IPS-NIHi11 (cell line): ENCODE results near the gene NTRK2.
A peak's percentile ranks its signal among the peaks of the same experiment; 100 is the strongest.

Experiments
- DNase-seq: peaks from one replicate; pipeline ENCODE4 v3.0.0; 2012; ENCODE audit warnings: mixed read lengths, low spot score

The NTRK2 gene

GRCh38 chr9:84818791-84819190, 149.3 kb downstream of the NTRK2 start:
- no peak for DNase-seq

- DNase-seq: peak; percentile 52
Measured at GRCh38 chr9:84819491-84819991, 150.0 kb downstream of the NTRK2 start.

DNA sequence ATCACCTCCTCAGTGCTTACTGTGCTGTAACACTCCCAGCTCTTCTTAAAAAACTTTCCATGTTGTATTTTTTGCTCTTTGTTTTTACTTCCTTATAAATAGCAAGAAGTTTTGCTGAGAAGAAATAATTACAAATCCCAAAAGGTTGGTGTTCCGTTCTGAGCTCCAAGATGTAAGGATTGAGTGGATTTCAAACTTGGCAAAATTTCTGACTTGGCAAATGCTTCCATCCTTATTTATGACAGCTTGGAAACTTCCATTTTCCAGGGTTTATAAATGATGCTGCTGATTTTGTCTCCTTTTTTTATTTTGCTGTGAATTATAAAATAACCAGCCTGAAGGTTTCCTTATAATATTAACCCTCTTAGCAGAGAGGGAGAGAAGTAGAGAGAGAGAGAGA, 151.9 kb downstream of the NTRK2 start:
- no peak for DNase-seq

DNA sequence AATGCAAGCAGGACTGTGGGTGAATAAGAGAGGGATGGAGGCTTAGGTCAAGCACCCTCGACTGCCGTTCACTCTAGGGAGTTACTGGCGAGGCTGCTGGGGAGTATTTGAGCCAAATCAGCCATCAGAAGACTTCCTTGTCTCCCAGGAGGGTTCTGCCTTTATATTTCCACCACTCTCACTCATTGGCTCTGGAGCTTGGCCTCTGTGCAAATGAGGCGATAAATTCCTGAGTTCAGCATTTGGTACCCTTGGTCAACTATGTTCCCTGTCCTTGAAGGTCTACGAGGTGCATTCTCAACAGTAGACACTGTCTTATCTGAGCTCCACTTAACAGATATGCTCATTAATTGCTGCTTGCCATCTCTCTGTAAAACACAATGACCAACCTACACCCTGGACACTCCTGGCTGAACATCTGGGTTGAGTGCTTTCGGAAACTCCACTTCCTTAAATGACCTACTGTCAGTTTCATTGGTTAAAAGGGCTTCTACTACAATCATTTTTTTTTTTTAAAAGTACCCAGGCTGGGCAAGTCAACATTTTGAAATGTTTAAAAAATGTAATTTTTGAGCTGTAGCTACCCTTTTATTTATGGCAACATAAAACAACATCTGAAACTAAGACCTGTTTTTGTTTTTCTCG, 153.2 kb downstream of the NTRK2 start:
- DNase-seq: no peak

GRCh38 chr9:84823421-84824271, 154.1 kb downstream of the NTRK2 start:
- no peak for DNase-seq

DNA sequence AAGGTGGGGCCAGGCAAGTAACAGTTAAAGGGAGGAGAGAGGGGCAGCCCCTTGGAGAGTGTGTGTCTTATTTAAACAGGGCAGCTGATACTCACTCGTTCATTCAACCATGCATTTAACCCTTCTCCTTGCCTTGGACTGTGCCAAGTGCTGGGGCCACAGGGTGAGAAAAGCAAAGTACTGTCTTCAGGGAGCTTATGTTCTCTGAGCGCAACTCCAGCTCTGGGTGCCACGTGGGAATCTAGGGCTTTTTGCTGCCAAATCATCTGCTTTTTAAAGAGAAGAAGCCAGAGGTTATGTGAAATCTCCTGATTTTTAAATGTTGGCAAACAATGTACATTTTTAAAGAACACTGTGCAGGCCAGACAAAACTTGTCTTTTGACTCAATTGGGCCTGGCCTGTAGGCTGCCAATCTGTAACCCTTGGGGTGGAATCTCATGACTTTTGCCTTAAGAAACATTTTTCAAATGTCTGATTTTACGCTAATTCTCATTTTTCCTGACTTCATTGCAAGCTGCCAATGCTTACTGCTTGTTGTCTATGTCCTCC, 157.8 kb downstream of the NTRK2 start:
- no peak for DNase-seq

DNA sequence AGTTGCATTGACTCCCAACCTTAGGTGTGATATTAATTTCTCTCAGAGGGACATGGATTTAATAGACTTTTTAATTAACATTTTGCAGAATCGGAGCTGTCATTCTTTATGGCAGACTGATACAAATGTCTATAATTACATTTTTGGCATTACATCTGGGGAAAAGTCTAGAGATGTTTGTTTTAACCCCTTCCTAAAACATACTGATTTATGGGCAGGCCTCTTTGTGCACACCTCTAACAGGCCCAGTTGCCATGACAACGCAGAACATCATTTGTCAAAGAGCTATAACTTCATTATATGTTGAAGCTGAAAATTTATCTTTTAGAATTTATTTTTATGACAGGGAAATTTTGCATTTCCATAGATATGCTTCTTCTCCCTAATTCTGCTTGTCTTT, 158.5 kb downstream of the NTRK2 start:
- no peak for DNase-seq

- no peak for DNase-seq
Measured at GRCh38 chr9:84829471-84829870, 159.9 kb downstream of the NTRK2 start.

DNA sequence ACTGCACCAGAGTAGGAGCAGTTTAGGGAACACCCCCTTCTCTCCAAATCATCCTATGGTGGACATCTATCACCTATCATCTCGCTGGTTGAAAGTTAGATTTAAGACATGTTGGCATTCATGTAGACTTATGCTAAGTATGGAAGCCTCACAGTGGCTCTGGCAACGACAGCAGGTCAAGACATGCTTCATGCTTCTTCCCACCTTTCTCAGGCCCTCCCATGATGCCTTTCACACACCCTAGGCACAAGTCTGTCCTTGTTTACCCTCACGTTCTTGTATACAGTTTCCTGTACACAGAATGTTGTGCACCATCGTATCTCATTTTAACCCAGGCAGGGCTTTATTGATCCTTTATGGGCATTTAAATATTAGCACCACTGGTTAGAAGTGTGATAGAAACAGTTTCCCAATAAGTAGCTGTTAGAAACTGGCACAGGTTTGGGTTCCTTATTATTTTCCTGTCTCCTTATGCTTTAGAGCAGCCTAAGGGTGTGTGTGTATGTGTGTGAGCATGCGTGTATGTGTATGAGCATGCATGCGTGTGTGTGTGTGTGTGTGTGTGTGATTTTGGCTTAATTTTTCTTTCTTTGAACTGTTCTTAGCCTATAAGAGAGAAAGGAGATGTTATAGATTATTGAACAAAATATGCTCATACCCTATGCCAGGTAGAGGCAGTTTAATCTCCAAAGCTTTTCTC, 160.6 kb downstream of the NTRK2 start:
- DNase-seq: no peak

- DNase-seq: no peak
Measured at GRCh38 chr9:84831377-84831776, 161.8 kb downstream of the NTRK2 start.

GRCh38 chr9:84832453-84832852, 162.9 kb downstream of the NTRK2 start:
- no peak for DNase-seq

- DNase-seq: no peak
Measured at GRCh38 chr9:84834426-84834825, 164.9 kb downstream of the NTRK2 start.

GRCh38 chr9:84835745-84836144, 166.2 kb downstream of the NTRK2 start:
- no peak for DNase-seq

GRCh38 chr9:84838879-84839278, 169.3 kb downstream of the NTRK2 start:
- DNase-seq: no peak

DNA sequence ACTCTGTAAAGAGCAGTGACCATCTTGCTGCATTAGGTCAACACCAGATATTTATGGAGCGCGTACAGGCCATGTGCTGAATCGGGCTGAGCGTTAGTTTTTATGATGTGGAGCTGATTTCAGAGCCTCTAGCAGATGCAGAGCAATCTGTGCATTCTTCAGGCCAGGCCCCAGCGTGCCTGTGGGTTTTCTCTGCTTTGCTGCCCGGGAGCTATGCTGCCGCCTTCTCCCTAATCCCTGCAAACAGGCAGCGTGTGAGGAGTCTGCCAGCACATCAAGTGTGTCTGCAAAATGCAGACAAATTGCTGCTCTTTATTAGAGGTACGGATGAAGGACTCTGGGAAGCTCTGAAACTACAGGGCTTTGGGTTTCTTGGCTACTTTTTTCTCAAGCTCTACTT, 170.0 kb downstream of the NTRK2 start:
- peak; percentile 25 for DNase-seq

GRCh38 chr9:84841931-84842330, 172.4 kb downstream of the NTRK2 start:
- DNase-seq: no peak

- no peak for DNase-seq
Measured at GRCh38 chr9:84843175-84843824, 173.8 kb downstream of the NTRK2 start.

DNA sequence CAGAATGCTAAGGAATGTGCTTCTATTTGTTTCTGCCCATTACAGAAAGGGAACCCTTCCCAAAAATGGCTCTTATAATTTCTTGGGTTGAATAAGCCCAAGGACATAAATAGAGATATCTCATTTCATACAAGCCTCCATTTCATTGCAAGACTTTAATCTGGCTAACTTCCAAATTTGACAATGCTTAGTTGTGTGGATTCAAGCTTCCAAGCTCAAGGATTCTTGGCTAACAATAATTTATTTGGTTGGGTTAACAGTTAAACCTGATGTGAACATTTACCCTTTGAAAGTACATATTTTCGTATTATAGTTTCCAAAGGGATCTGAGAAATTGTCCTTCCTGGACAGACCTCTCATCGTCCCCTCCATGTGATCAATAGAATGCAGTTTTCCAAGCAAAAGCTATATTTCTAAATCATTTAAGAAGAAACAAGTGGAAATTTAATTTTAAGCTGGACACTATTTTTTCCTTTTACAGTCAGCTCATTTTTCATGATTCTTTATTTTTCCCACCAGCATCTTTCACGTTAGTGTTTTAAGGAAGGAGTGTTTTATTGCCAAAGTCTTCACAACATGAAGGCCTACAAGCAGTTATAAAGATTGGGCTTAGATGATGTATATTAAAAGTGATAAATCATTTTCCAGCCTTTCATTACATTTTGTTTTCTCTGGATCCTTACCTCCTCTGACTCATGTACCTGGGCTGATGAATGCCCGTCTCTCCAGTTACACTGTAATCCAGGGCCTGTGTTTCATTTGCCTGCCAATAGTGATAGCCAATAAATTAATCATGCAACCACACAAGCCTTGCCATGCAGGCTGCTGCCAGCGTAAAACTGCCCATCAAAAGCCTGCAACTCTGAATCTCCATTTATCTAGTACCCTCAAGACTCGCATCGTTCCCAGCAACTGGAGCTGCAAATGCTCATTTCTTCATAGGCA, 176.7 kb downstream of the NTRK2 start:
- no peak for DNase-seq

DNA sequence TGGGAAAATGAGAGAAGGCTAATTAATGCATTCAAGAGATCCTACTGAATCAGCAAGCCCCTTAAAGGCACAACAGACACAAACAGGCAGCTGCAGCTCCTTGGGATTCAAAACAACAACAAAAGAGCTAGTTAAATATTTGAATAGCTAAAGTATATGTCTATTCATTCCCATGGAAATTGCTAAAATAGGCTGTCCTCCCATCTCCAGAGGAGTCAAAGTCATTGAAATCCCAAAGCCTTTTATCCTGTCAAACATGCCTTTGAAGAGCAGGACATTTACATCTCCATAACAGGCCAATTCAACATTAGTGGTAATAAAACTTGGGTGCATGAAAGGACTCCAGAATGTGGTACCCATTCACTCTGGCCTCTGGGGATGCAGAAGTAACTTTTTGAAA, 177.4 kb downstream of the NTRK2 start:
- DNase-seq: no peak

GRCh38 chr9:84849049-84849448, 179.5 kb downstream of the NTRK2 start:
- no peak for DNase-seq
